ENCODE data around the gene ODAD4. TPM values are rescaled to one million over a fixed set of nuclear protein-coding genes. Genes with fewer than 3 reads are reported as not detected.

The ODAD4 gene
- total RNA-seq, 2 donors from 2014 or later: 0.55 to 4.3 TPM

GRCh38 chr17:41959336-41960095 lies 29.1 kb downstream of the ODAD4 start:
- no peak overlapping the region for H3K27ac ChIP-seq
- no peak for DNase-seq (ENCODE audit: low spot score)

GRCh38 chr17:41962111-41962510 lies 31.7 kb downstream of the ODAD4 start:
- Histone ChIP-seq H3K27me3 (replicated peaks; ENCODE audit: insufficient read depth) (no peaks in the 10 kb centered on the region), H3K4me1 (replicated peaks) (no peaks in the 10 kb centered on the region), H3K9me3 (no peaks in the 10 kb centered on the region), H3K4me3 (no peak overlapping the region), H3K27ac (no peak overlapping the region), H3K36me3 (no peaks in the 10 kb centered on the region)
- TF ChIP-seq CTCF (IDR thresholded peaks at IDR 0.05) (no peak), POLR2A (IDR thresholded peaks at IDR 0.05) (no peak), POLR2AphosphoS5 (IDR thresholded peaks at IDR 0.05) (no peak)
- intact Hi-C loops (cut with DNase I): no loop called here
- WGBS: 81% methylated on average over 5 of the region's 5 CpGs
- DNase-seq (ENCODE audit: low spot score): no peak

More at GRCh38 chr17:41959336-41960095, 29.1 kb downstream of the ODAD4 start:
- no peak overlapping the region for H3K4me3 ChIP-seq
- WGBS: 63% methylated on average over 17 of the region's 17 CpGs
- no peaks in the 10 kb centered on the region for H3K27me3 ChIP-seq (replicated peaks; ENCODE audit: insufficient read depth)
- H3K36me3 ChIP-seq: no peaks in the 10 kb centered on the region
- intact Hi-C loops (cut with DNase I): no loop called here
- peak in 2 of 4 experiments; percentile 23 to 24 for TF ChIP-seq CTCF (IDR thresholded peaks at IDR 0.05)
- TF ChIP-seq POLR2AphosphoS5 (IDR thresholded peaks at IDR 0.05): no peak
- no peaks in the 10 kb centered on the region for H3K4me1 ChIP-seq (replicated peaks)
- H3K9me3 ChIP-seq: no peaks in the 10 kb centered on the region

- intact Hi-C loops (cut with DNase I): no loop called here
- 25% methylated on average over 9 of the region's 9 CpGs for WGBS
- no peaks in the 10 kb centered on the region for H3K36me3 ChIP-seq
- no peaks in the 10 kb centered on the region for H3K9me3 ChIP-seq
- TF ChIP-seq CTCF (IDR thresholded peaks at IDR 0.05) (peak; percentile 53 to 93 (median 84)), POLR2AphosphoS5 (IDR thresholded peaks at IDR 0.05) (peak; percentile 39), POLR2A (IDR thresholded peaks at IDR 0.05) (no peak)
- no peak overlapping the region for H3K27ac ChIP-seq
- DNase-seq (ENCODE audit: low spot score): peak; percentile 67
- H3K4me1 ChIP-seq (replicated peaks): peaks cover under 1% of the 10 kb centered on the region
- H3K27me3 ChIP-seq (replicated peaks; ENCODE audit: insufficient read depth): no peaks in the 10 kb centered on the region
- H3K4me3 ChIP-seq: no peak overlapping the region
These were observed 32.5 kb downstream of the ODAD4 start for GRCh38 chr17:41962768-41963434.

- 2% methylated on average over 18 of the region's 18 CpGs for WGBS
These were observed 35.5 kb downstream of the ODAD4 start for GRCh38 chr17:41965694-41966462.

More at GRCh38 chr17:41965694-41966462, 35.5 kb downstream of the ODAD4 start:
- peaks cover 16% of the 10 kb centered on the region for H3K4me1 ChIP-seq (replicated peaks)
- no peaks in the 10 kb centered on the region for H3K36me3 ChIP-seq
- no peaks in the 10 kb centered on the region for H3K27me3 ChIP-seq (replicated peaks; ENCODE audit: insufficient read depth)
- H3K27ac ChIP-seq: peak overlapping the region; percentile 84 to 91
- peak; percentile 91 for DNase-seq (ENCODE audit: low spot score)
- intact Hi-C loops (cut with DNase I): loop anchor here (1.0 to 5.0 kb wide), 2 partner anchors 51 to 148 kb away; partner anchors contain the start of gene DNAJC7
- TF ChIP-seq CTCF (IDR thresholded peaks at IDR 0.05) (peak in 1 of 4 experiments; percentile 15), POLR2AphosphoS5 (IDR thresholded peaks at IDR 0.05) (peak; percentile 76), POLR2A (IDR thresholded peaks at IDR 0.05) (peak; percentile 33)
- peak overlapping the region; percentile 72 to 92 for H3K4me3 ChIP-seq
- H3K9me3 ChIP-seq: no peaks in the 10 kb centered on the region
